ENCODE measurements around the gene FANCC. TPM values are rescaled to one million over a fixed set of nuclear protein-coding genes. Genes with fewer than 3 reads are reported as not detected.

FANCC gene
- total and polyA plus RNA-seq, 2 of the 8 experiments (the other 6 are each of a cell fraction or from before 2014, with no cell fraction given), result 7.8 to 15.2 TPM

DNA sequence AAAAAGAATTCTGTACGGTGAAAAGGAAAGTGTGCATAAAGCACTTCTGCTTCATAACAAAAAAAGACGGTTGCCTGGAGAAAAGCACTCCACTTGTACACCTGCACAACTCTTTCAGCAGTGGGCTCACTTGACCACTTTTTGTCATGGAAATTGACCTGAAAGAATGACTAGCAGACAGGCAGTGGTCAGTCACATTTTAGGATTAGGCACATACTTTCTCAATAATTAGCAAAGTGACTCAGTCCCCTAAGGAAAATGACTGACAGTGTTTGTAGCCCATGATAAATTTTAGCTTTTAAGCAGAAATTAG is 169.3 kb downstream of the FANCC start:
- H3K4me2 ChIP-seq (ENCODE audit: insufficient read depth in 1 of 2, low read depth in 2 of 2, low read length in 2 of 2), result no peak overlapping the region
- H3K9ac ChIP-seq (replicated peaks in 1 of 4; ENCODE audit: extremely low read depth in 1 of 4, low read depth in 3 of 4, low read length in 3 of 4), result no peak overlapping the region
- H4K8ac ChIP-seq (ENCODE audit: extremely low read depth, insufficient read depth, low read length), result no peak overlapping the region
- H2BK15ac ChIP-seq (ENCODE audit: low read length), result no peak overlapping the region
- H3K27me3 ChIP-seq (replicated peaks in 1 of 4; ENCODE audit: control insufficient read depth in 3 of 4, extremely low read depth in 1 of 4, insufficient read depth in 3 of 4, low read length in 3 of 4), result no peaks in the 10 kb centered on the region
- no peaks in the 10 kb centered on the region for H3K79me1 ChIP-seq (ENCODE audit: low read depth, low read length)
- TF ChIP-seq SAP30 (IDR thresholded peaks at IDR 0.05; ENCODE audit: insufficient read depth, insufficient replicate concordance, low read length) (no peak), CTBP2 (IDR thresholded peaks at IDR 0.05; ENCODE audit: borderline replicate concordance, insufficient read depth, insufficient read length, low read length) (no peak), SP1 (IDR thresholded peaks at IDR 0.05; ENCODE audit: low read depth, low read length) (no peak)
- no peak for DNase-seq (ENCODE audit: low read depth in 1 of 2, low spot score in 2 of 2)
- H3K27ac ChIP-seq (ENCODE audit: low read depth, low read length), result no peak overlapping the region
- POLR2A ChIA-PET (ENCODE audit: partially characterized antibody), result no interaction called here
- no peaks in the 10 kb centered on the region; a peak in 1 of 8 replicates for H3K36me3 ChIP-seq (ENCODE audit: control insufficient read depth in 2 of 4, insufficient read depth in 4 of 4, low read length in 3 of 4)
- no peak overlapping the region for H2BK20ac ChIP-seq (ENCODE audit: low read length)
- H2AK5ac ChIP-seq (ENCODE audit: low read depth, low read length), result no peak overlapping the region
- no peak overlapping the region for H3K56ac ChIP-seq (replicated peaks; ENCODE audit: insufficient read length, low read depth, low read length)
- H3K14ac ChIP-seq (ENCODE audit: insufficient read length), result no peak overlapping the region
- H3K18ac ChIP-seq (ENCODE audit: extremely low read depth, low read length), result no peak overlapping the region
- H4K20me1 ChIP-seq (replicated peaks in 1 of 2; ENCODE audit: control insufficient read depth in 1 of 2, insufficient read depth in 2 of 2, low read length in 2 of 2), result peaks cover 0 to 2% of the 10 kb centered on the region in 2 experiments
- H4K5ac ChIP-seq (ENCODE audit: insufficient read length, low read depth, low read length), result no peak overlapping the region
- H2BK5ac ChIP-seq (ENCODE audit: low read depth, low read length), result no peak overlapping the region
- no peaks in the 10 kb centered on the region; a peak in 1 of 7 replicates for H3K4me1 ChIP-seq (replicated peaks in 1 of 4; ENCODE audit: control insufficient read depth in 3 of 4, insufficient read depth in 4 of 4, low read length in 3 of 4)
- no peaks in the 10 kb centered on the region for H3K23me2 ChIP-seq (ENCODE audit: low read depth, low read length)
- H3K79me2 ChIP-seq (ENCODE audit: control insufficient read depth in 1 of 2, insufficient read depth in 2 of 2, low read length in 2 of 2), result no peaks in the 10 kb centered on the region
- no peaks in the 10 kb centered on the region for H3K9me3 ChIP-seq (ENCODE audit: insufficient read depth in 2 of 2, low read depth in 1 of 2, low read length in 1 of 2)
- no peak overlapping the region for H2AFZ ChIP-seq (ENCODE audit: low read length)
- 83% methylated on average over 2 of the region's 2 CpGs; no CpG with 5 or more reads in 1 of the 2 experiments for WGBS, 2 experiments (ENCODE audit: extremely low coverage in 1 of 2, insufficient coverage in 1 of 2, insufficient read length in 1 of 2, insufficient replicate concordance in 2 of 2, low coverage in 1 of 2, low lambda C conversion rate in 2 of 2, missing lambda C conversion rate in 1 of 2)
- CTCF ChIA-PET (ENCODE audit: partially characterized antibody), result interaction anchor here (1.0 to 4.6 kb wide), 6 partner anchors 10 to 33 kb away, joined by 3 to 22 read pairs (median 10); no protein-coding TSS in a partner anchor
- no peak overlapping the region for H3K23ac ChIP-seq (ENCODE audit: insufficient read length)
- no peak overlapping the region for H4K91ac ChIP-seq (replicated peaks; ENCODE audit: insufficient read length, low read length)
- H3K4ac ChIP-seq (replicated peaks; ENCODE audit: insufficient read length, low read depth, low read length), result no peak overlapping the region
- H2BK12ac ChIP-seq (ENCODE audit: low read depth, low read length), result no peak overlapping the region
- no peak overlapping the region for H2BK120ac ChIP-seq (replicated peaks; ENCODE audit: low read depth, low read length)
- no peak overlapping the region for H3K4me3 ChIP-seq (ENCODE audit: extremely low read depth in 1 of 4, insufficient read depth in 2 of 4, low read depth in 3 of 4, low read length in 4 of 4)
- no peak for FAIRE-seq
